Astrocyte of the cerebellum (primary cell): ENCODE measurements around the gene MED12L.

ENCODE experiments used
- DNase-seq: peaks from one replicate; pipeline ENCODE4 v3.0.0-alpha.2; 2011; ENCODE audit warnings: low read depth
- H3K4me3 ChIP-seq: 2 replicates; pipeline ENCODE4 v1.5.1; 2011; ENCODE audit warnings: mild to moderate bottlenecking, low read depth, low read length, moderate library complexity
- in situ Hi-C: cut with HindIII; loops from 2 replicates; pipeline ENCODE4 v1.10.0; 2017; ENCODE audit warnings: low sequenced_read_pairs
- TF ChIP-seq, protein P1 (sequence below): IDR thresholded peaks from 2 replicates; pipeline ENCODE4 v1.5.1; 2012; ENCODE audit warnings: low read length, low read depth, moderate library complexity, mild to moderate bottlenecking; ENCODE audit errors: missing control alignments

The MED12L gene

DNA sequence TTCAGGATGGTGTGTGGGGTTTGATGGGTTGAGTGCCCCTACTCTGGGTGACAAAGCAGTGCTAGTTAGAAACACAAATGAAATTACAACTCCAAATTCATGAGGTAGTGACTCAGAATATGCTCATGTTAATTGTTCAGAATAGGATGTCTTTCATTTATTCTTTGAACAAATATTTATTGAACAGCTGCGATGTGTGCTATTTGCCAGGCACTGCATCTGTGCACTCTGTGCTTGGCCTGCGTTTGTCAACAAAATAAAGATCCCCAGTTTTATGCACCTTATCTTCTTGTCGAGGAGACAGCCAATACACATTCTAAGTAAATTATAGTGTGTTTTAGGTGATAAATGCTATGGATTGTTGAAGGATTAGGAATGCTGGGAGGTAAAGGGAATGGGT, 27.3 kb downstream of the MED12L start:
- no peak overlapping the region for H3K4me3 ChIP-seq
- DNase-seq, result no peak
- TF ChIP-seq, protein P1, sequence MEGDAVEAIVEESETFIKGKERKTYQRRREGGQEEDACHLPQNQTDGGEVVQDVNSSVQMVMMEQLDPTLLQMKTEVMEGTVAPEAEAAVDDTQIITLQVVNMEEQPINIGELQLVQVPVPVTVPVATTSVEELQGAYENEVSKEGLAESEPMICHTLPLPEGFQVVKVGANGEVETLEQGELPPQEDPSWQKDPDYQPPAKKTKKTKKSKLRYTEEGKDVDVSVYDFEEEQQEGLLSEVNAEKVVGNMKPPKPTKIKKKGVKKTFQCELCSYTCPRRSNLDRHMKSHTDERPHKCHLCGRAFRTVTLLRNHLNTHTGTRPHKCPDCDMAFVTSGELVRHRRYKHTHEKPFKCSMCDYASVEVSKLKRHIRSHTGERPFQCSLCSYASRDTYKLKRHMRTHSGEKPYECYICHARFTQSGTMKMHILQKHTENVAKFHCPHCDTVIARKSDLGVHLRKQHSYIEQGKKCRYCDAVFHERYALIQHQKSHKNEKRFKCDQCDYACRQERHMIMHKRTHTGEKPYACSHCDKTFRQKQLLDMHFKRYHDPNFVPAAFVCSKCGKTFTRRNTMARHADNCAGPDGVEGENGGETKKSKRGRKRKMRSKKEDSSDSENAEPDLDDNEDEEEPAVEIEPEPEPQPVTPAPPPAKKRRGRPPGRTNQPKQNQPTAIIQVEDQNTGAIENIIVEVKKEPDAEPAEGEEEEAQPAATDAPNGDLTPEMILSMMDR, result no peak
- in situ Hi-C loops, result no loop called here

DNA sequence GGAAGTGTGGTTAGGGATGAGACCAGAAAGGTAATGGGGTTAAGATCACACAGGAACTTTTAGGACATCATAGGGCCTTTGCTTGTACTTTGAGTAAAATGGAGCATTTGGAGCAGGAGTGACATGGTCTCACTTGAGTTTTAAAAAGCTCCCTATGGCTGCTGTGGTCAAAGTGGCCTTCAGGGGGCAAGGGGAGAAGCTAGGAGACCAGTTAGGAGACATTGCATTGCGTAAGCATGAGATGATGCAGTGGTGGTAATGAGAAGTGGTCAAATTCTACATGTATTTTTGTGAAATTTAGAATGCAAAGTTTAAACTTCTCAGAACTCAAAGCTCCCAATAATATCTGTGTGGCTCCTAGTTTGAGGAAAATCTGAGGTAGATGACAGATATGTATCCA, 27.9 kb downstream of the MED12L start:
- no peak overlapping the region for H3K4me3 ChIP-seq
- in situ Hi-C loops, result no loop called here
- no peak for DNase-seq
- TF ChIP-seq, protein P1, result no peak

DNA sequence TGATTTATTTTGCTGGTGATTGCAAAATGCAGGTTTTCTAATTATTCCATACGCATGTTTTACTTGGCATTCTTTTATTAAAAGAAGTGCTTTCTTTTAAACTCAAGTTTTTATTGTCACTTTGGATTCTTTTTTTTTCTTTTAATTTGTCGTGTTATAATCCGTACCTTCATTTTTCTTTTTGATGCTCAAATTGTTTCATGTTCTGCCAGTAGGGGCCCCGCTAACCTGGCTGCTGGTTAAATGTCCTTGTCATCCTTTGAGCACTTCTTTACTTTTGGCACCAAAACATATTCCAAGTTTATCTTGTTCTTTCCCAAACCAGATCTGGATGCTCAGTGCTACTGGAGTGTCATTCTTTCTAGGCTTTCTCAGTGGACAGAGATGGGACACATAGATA, 31.6 kb downstream of the MED12L start:
- TF ChIP-seq, protein P1, result no peak
- in situ Hi-C loops, result no loop called here
- no peak overlapping the region for H3K4me3 ChIP-seq
- DNase-seq, result no peak

DNA sequence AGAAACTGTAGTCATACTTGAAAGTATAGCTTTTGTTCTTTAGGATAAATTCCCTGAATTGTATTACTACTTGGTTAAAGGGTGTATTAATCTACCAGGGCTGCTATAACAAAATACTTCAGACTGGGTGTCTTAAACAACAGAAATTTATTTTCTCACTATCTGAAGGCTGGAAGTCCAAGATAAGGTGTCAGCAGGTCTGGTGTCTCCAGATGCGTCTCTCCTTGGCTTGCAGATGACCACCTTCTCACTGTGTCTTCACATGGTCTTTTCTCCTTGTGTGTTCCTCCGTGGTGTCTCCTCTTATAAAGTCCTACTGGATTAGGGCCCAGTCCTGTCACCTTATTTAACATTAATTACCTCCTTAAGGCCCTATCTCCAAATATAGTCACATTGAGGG, 33.7 kb downstream of the MED12L start:
- TF ChIP-seq, protein P1, result no peak
- DNase-seq, result no peak
- in situ Hi-C loops, result no loop called here
- H3K4me3 ChIP-seq, result no peak overlapping the region

DNA sequence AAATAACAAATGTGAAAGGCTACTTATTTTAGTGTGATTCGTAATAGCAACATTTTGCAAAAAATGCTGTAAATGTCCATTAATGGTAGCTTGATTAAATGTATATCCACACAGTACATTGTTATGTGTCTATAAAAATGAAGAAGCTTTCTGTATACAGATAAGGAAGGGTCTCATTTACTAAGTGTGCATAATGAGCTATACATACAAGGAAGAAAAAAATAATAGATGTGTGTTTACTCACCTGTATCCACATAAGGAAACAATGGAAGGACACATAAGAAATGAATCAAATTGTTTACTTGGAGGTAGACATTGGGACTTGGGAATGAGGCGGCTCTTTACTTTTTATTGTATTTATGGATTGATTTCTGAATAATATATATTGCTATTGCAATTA, 34.9 kb downstream of the MED12L start:
- DNase-seq, result no peak
- H3K4me3 ChIP-seq, result no peak overlapping the region
- in situ Hi-C loops, result loop anchor here (10.0 kb wide), 1 partner anchor 206 kb away; no protein-coding TSS in a partner anchor
- TF ChIP-seq, protein P1, result no peak

DNA sequence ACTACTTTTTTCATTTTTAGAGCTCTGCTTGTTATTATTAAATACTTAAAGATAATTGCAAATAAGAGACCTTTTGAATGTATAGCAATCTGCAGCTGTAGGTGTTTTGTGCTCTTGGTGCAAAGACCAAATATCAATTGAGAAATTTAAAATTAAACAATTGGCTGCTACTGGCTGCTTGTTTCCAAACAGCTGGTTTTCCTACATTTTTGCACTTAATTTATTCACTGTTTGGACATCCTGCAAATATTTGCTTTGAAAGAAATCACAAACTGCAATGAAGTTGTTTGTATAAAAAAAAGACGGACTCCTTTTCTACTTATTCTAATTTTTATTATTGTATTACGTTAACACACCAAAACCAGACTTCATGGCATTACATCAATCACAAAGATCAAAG, 35.6 kb downstream of the MED12L start:
- DNase-seq, result no peak
- H3K4me3 ChIP-seq, result no peak overlapping the region
- in situ Hi-C loops, result loop anchor here (10.0 kb wide), 1 partner anchor 206 kb away; no protein-coding TSS in a partner anchor
- TF ChIP-seq, protein P1, result no peak

DNA sequence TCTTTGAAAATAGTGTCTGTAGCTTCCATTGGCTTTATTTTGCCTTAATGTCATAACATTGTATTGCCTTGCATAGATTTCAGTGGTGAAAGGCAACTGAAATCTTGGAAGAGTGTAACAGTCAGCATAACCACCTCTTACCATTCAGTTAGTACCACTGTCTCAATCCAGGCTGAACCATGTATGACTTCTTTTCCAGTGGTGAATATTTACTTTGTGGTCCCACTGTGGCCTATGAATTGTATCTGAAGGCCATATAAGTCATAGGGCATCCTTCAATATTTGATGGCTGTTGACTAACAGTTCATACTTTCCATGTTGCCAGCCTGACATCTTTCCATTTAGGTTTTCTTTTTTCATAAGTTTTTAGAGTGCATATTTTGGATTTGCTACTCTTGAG, 38.4 kb downstream of the MED12L start:
- in situ Hi-C loops, result loop anchor here (10.0 kb wide), 1 partner anchor 209 kb away; no protein-coding TSS in a partner anchor
- H3K4me3 ChIP-seq, result no peak overlapping the region
- no peak for DNase-seq
- TF ChIP-seq, protein P1, result no peak
